Stimulated activated memory B cell treated with anti-CD40 and anti-IgM and Interleukin-4, amounts not matched to agents 10 μg/mL and 1 μg/mL and 100 μg/mL, for 72 hours (primary cell): Measurements from ENCODE around the gene RABEP1.

Source experiments
- ATAC-seq: fragments of 150-1000 bp; cut with Tn5 transposase; 2 replicates; pipeline ENCODE4 v1.10.0; 2021
- H3K27ac Mint-ChIP-seq: one replicate; pipeline ENCODE4 v1.8.0; 2022; ENCODE audit warnings: mild to moderate bottlenecking, mixed read lengths
- H3K27me3 Mint-ChIP-seq: one replicate; pipeline ENCODE4 v1.8.0; 2022; ENCODE audit warnings: mixed read lengths
- H3K36me3 Mint-ChIP-seq: one replicate; pipeline ENCODE4 v1.8.0; 2022; ENCODE audit warnings: mixed read lengths
- H3K4me1 Mint-ChIP-seq: one replicate; pipeline ENCODE4 v1.8.0; 2022; ENCODE audit warnings: mixed read lengths
- H3K4me3 Mint-ChIP-seq: one replicate; pipeline ENCODE4 v1.8.0; 2022; ENCODE audit warnings: mild to moderate bottlenecking, moderate library complexity, mixed read lengths
- H3K9me3 Mint-ChIP-seq: one replicate; pipeline ENCODE4 v1.8.0; 2022; ENCODE audit warnings: mixed read lengths

RABEP1 gene

DNA sequence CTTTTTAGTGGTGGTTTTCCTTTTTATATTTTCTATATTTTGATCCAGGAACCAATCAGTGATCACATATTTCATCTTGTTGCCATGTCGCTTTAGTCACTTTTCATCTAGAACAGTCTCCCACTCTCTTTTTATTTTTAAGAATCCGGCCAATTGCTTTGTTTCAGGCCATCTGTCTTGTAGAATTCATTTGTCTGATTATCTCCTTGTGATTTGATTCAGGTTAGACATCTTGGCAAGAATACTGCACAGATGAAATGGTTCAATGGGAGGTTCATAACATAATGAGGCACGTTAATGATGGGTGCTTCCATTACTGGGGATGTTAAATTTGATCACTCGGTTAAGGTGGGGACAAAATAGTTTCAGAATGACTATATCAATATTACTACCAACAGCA lies 88.3 kb downstream of the RABEP1 start:
- H3K9me3 Mint-ChIP-seq: no peaks in the 10 kb centered on the region
- no peaks in the 10 kb centered on the region for H3K27me3 Mint-ChIP-seq
- H3K4me3 Mint-ChIP-seq: no peak overlapping the region
- H3K36me3 Mint-ChIP-seq: peaks cover 63% of the 10 kb centered on the region
- ATAC-seq: no peak
- H3K27ac Mint-ChIP-seq: peak overlapping the region; percentile 44
- H3K4me1 Mint-ChIP-seq: peaks cover 6% of the 10 kb centered on the region

DNA sequence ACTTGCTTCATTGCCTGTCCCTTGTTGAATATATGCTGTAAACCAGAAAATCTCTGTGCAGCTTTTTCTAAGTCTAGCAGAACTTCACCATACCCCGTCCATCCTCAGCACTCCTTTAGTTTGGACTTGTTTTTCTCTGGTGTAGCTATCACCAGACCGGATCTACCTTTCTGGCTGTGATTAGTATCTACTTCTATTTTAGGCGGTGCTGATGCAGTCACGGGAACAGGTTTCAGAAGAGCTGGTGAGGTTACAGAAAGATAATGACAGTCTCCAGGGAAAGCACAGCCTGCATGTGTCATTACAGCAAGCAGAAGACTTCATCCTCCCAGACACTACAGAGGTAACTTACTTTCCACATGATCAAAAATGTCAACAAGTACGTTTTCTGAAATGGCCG lies 91.0 kb downstream of the RABEP1 start:
- H3K27ac Mint-ChIP-seq: peak overlapping the region; percentile 25
- peak; percentile 86 for ATAC-seq
- no peaks in the 10 kb centered on the region for H3K27me3 Mint-ChIP-seq
- peaks cover 54% of the 10 kb centered on the region for H3K36me3 Mint-ChIP-seq
- H3K4me1 Mint-ChIP-seq: peaks cover 6% of the 10 kb centered on the region
- no peaks in the 10 kb centered on the region for H3K9me3 Mint-ChIP-seq
- H3K4me3 Mint-ChIP-seq: no peak overlapping the region

DNA sequence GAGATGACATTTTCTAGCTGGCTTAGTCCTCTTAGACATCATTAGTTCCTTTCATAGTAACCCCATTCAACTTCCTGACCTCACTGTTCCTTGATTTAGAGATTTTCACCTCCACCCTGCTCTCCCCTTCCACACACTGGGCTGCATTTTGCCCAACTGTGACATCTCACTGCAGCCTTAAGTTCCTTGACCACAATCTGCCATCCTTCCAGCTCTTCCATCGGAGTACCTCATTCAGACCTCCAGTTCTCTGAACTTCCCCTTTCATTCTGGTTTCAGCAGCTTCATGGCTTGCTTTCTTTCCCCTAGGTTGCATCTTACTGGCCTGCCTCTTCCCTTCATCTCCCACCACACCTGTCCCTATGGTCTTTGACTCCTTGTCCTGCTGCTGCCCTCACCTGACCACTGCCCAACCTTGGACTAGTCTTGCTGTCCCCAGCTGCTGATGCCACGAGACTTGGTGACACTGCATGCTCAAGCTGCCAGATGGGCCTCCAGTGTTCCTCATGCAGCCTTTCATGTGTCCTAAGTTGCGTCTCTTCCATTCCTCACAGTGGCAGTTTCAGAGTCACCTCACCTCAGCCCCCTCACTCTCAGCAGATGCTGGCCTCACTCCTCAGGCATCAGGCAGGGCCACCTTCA lies 96.6 kb downstream of the RABEP1 start:
- no peak for ATAC-seq
- H3K36me3 Mint-ChIP-seq: peaks cover 63% of the 10 kb centered on the region
- H3K4me1 Mint-ChIP-seq: peaks cover 10% of the 10 kb centered on the region
- no peaks in the 10 kb centered on the region for H3K27me3 Mint-ChIP-seq
- peak overlapping the region; percentile 31 for H3K27ac Mint-ChIP-seq
- H3K9me3 Mint-ChIP-seq: no peaks in the 10 kb centered on the region
- no peak overlapping the region for H3K4me3 Mint-ChIP-seq

DNA sequence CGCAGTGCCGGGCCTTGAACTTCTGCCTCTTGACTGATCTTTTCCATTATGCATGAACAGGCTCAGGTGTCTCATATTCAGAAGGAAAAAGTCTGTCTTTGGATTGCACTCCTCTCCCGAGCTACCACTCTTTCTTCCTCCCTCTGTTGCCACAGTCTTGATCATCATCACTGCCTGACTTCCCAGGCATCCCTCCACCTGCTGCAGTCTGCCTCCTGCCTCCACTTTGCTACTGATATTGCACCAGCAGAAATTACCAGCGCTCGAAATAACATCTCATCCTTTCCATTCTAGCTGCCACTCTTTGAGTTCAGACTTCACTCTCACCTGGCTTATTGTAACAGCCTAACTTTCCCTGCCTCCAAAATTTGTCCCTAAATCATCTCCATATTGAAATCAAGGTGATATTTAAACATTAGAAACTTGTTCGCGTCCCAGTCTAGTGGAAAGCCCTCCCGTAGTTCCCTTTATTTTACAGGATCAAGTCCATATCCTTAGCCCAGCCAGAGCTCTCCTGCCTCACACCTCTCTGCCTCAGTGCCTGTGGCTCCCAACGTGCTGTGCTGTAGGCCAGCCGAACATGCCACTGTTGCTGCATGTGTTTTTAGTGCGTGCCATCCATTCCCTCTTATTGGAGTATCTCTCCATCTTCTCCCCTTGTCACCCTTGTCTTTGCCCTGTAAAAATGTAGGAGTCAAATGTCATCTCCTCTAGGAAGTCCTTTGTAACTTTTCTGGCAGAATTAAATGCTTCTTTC lies 97.4 kb downstream of the RABEP1 start:
- Mint-ChIP-seq H3K9me3 (no peaks in the 10 kb centered on the region), H3K27ac (peak overlapping the region; percentile 31), H3K4me3 (no peak overlapping the region), H3K4me1 (peaks cover 8% of the 10 kb centered on the region), H3K27me3 (no peaks in the 10 kb centered on the region), H3K36me3 (peaks cover 60% of the 10 kb centered on the region)
- ATAC-seq: no peak

DNA sequence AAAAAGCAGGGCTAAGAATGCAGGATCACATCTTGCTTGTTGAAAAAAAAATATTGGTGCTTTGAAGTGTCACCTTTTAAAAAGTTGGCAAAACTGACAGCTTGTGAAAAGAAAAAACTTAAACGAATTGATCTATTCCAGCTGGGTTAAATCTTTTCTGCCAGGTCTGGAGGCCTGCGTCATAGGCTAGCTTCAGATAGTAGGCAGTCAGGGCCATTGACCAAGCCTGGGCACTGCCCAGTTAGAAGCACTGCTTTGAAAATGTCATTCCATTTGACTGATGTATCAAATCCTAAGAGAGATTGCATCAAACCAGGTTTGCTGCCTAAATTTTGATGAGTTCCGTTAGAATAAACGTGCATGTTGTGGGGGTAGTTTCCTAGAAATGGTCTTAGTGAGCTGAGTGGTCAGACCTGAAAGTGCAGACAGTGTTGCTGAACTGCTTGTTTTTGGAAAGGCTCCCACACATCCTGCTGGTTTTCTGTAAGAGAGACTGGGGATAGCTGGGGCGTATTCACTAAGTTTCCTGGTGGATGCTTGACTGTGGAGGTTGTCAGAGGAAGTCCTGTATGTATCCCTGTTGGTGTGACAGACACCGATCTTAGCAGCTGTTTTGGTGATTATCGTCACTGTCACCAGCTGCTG lies 98.5 kb downstream of the RABEP1 start:
- no peaks in the 10 kb centered on the region for H3K9me3 Mint-ChIP-seq
- no peaks in the 10 kb centered on the region for H3K27me3 Mint-ChIP-seq
- peak overlapping the region; percentile 31 for H3K27ac Mint-ChIP-seq
- peaks cover 8% of the 10 kb centered on the region for H3K4me1 Mint-ChIP-seq
- no peak for ATAC-seq
- peaks cover 54% of the 10 kb centered on the region for H3K36me3 Mint-ChIP-seq
- no peak overlapping the region for H3K4me3 Mint-ChIP-seq

DNA sequence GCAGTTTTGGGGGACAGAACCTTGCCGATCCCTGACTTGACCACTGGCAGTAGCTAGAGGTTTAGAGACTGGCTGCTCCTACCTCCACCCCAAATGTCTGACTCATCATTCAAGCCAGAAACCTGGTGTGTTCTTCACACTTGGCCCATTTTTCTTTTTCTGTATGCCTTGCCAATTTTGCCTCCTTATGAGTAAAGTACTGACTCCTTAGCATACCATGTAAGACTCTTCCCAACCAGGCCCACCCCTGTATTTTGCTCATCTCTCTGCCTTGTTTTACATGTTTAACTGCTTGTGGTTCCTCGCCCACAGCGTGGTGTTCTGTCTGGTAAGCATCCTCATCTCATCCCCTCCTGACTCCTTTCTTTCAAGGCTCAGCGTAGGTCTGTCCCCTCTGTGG lies 99.5 kb downstream of the RABEP1 start:
- Mint-ChIP-seq H3K36me3 (peaks cover 57% of the 10 kb centered on the region), H3K4me3 (no peak overlapping the region), H3K27me3 (no peaks in the 10 kb centered on the region), H3K27ac (no peak overlapping the region), H3K4me1 (peaks cover 8% of the 10 kb centered on the region), H3K9me3 (no peaks in the 10 kb centered on the region)
- peak; percentile 12 for ATAC-seq

DNA sequence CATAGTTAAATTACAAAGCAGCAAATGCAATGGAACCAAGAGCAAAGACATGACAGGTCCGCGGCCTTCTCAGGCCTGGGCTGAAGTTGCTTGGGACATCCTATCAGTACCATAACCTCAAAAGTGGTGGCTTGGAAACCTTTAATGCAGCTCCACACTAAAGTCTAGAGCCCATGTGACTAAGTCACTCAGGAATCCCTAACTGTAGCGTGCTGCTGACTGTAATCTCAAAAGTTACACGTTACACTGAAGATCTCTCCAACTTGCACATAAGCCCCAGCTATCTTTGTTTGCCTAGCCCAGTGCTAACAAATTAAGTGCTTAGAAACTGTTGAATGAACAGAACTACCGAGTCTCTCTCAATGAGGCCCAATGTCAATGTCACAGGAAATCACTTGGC lies 109.6 kb downstream of the RABEP1 start:
- ATAC-seq: no peak
- Mint-ChIP-seq H3K9me3 (no peaks in the 10 kb centered on the region), H3K27ac (no peak overlapping the region), H3K36me3 (peaks cover 68% of the 10 kb centered on the region), H3K27me3 (no peaks in the 10 kb centered on the region), H3K4me1 (no peaks in the 10 kb centered on the region), H3K4me3 (no peak overlapping the region)

DNA sequence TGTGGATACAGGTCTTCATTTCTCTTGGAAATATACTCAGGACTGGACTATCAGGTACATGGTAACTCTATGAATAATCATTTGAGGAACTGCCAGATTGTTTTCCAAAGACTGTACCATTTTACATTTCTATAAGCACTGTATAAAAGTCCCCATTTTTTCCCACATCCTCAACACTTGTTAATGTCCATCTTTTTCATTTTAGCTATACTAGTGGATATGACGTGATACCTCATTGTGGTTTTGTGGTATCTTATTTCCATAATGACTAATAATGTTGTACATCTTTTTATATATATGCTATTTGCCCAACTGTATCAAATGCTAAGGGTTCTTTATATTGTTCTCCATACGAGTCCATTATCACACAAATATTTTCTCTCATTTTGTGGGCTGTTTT lies 114.5 kb downstream of the RABEP1 start:
- H3K36me3 Mint-ChIP-seq: peaks cover 58% of the 10 kb centered on the region
- H3K4me3 Mint-ChIP-seq: no peak overlapping the region
- peak overlapping the region; percentile 35 for H3K27ac Mint-ChIP-seq
- H3K9me3 Mint-ChIP-seq: no peaks in the 10 kb centered on the region
- H3K4me1 Mint-ChIP-seq: no peaks in the 10 kb centered on the region
- no peaks in the 10 kb centered on the region for H3K27me3 Mint-ChIP-seq
- no peak for ATAC-seq

DNA sequence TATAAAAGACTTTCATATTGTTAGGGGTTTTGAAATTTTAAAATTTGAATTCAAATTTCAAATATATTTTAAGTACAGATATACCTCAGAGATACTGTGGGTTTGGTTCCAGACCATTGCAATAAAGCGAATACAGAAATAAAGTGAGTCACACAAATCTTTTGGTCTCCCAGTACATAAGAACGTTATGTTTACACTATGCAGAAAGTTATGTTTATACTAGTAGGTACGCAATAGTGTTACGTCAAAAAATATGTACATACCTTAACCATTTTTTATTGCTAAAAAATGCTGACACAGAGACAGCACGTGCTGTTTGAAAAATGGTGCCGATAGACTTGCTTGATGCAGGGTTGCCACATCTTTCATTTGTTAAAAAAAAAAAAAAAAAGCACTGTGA lies 117.7 kb downstream of the RABEP1 start:
- no peaks in the 10 kb centered on the region for H3K4me1 Mint-ChIP-seq
- H3K4me3 Mint-ChIP-seq: no peak overlapping the region
- no peaks in the 10 kb centered on the region for H3K9me3 Mint-ChIP-seq
- H3K27me3 Mint-ChIP-seq: no peaks in the 10 kb centered on the region
- ATAC-seq: no peak
- H3K36me3 Mint-ChIP-seq: peaks cover 42% of the 10 kb centered on the region
- H3K27ac Mint-ChIP-seq: no peak overlapping the region

DNA sequence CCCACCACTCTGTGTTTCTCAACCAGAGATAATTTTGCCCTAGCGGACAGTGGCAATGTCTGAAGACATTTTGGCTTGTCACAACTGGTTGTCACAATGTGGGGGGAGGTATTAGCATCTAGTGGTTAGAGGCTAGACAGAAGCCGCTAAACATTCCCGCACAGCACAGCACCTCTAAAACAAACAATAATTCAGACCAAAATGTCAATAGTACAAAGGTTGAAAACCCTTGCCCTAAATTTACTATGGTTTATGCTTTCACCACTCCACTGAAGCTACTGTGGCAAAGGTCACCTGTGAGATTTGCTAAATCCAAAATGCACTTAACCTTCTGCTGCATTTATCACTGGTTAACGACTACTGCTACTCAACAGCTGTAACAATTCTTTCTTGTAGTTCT lies 123.3 kb downstream of the RABEP1 start:
- no peaks in the 10 kb centered on the region for H3K27me3 Mint-ChIP-seq
- H3K9me3 Mint-ChIP-seq: no peaks in the 10 kb centered on the region
- H3K4me1 Mint-ChIP-seq: peaks cover 11% of the 10 kb centered on the region
- no peak overlapping the region for H3K4me3 Mint-ChIP-seq
- no peak for ATAC-seq
- peaks cover 17% of the 10 kb centered on the region for H3K36me3 Mint-ChIP-seq
- no peak overlapping the region for H3K27ac Mint-ChIP-seq

DNA sequence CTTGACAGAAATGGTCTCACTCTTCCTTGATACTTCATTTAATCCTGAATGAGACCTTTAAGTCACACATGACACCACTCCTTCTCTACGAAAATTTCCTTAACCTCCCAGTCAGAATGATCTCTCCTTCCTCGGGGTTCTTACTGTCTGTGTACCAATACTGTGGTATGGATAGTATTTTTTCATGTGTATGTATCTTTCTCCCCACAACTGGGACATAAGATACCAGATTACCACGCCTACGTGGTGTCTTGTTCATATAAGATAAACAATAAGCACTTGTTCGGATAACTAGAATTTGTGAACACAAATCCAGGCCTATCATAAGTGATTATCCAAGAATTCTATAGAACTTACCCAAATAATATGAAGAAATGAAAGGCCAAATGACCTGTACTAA lies 126.1 kb downstream of the RABEP1 start:
- H3K4me1 Mint-ChIP-seq: peaks cover 33% of the 10 kb centered on the region
- no peak overlapping the region for H3K4me3 Mint-ChIP-seq
- H3K9me3 Mint-ChIP-seq: no peaks in the 10 kb centered on the region
- no peak for ATAC-seq
- H3K36me3 Mint-ChIP-seq: peaks cover 40% of the 10 kb centered on the region
- H3K27me3 Mint-ChIP-seq: no peaks in the 10 kb centered on the region
- no peak overlapping the region for H3K27ac Mint-ChIP-seq

DNA sequence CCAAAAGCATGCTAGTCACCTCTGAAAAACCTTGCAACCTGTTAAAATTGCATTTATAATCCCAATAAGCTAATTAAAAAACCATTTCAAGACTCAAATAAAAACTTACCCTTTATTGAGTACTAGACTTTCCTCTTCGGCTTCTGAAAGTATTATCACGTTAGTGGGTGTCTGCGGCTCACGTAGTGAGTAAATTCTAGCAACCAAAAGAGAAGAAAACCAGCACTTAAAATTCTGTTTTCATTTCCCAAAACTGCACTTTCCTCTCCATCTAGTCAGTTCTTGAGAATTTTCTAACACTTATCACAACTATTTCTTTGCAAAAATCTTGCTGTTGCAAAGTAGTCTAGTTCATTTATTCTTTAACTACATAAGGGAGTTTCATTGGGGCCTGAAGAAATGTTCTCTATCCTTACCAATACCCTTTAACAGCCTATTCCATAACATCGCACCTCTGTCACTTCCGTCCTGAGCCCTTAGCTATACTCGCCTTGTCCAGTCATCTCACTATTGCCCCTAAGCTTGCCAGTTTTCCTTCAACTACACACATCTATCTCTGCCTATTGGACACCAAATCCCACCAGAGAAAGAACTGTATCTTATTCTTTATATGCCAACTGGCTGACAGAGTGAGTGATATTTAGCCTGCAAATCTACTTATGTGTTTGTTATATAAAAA lies 128.6 kb downstream of the RABEP1 start:
- peaks cover 40% of the 10 kb centered on the region for H3K36me3 Mint-ChIP-seq
- ATAC-seq: peak; percentile 87

DNA sequence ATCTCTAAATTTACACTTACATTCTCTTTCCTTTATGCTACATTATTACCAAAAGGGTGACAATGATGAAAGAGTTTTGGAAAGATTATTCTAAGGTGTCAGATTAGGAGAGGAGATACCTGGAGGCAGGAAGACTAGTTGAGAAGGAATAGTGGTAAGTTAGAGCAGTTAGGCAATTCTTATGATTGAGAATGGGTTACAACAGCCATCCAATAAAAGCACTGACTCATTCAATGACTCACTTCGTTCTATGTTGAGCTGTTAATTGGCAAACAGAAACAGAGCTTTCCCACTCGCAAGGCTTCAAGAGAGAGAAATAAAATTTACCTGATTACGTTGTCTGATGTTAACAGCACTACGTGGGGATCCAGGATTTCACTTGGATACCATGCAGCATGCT lies 131.6 kb downstream of the RABEP1 start:
- no peaks in the 10 kb centered on the region for H3K9me3 Mint-ChIP-seq
- H3K27ac Mint-ChIP-seq: peak overlapping the region; percentile 55
- H3K27me3 Mint-ChIP-seq: no peaks in the 10 kb centered on the region
- H3K4me3 Mint-ChIP-seq: no peak overlapping the region
- peaks cover 47% of the 10 kb centered on the region for H3K4me1 Mint-ChIP-seq
- no peak for ATAC-seq
- H3K36me3 Mint-ChIP-seq: peaks cover 46% of the 10 kb centered on the region

More for the DNA sequence above, 128.6 kb downstream of the RABEP1 start:
- Mint-ChIP-seq H3K9me3 (no peaks in the 10 kb centered on the region), H3K4me3 (peak overlapping the region; percentile 77), H3K27ac (peak overlapping the region; percentile 87), H3K27me3 (no peaks in the 10 kb centered on the region), H3K4me1 (peaks cover 40% of the 10 kb centered on the region)

DNA sequence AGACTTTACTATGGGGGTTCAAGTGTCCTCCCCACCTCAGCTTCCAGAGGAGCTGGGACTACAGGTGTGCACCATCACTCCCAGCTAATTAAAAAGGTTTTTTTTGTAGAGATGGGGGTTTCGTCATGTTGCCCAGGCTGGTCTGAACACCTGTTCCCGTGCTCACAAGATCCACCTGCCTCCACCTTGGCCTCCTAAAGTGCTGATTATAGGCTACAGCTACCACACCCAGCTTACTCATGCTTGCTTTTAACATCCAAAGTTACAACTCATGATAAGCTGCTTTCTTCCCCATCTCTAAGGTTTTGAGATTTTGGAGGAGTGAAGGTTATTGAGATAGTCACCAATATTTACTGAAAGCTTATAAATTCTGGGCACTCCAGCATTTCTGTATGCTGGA lies 134.8 kb downstream of the RABEP1 start:
- no peak for ATAC-seq
- H3K27ac Mint-ChIP-seq: peak overlapping the region; percentile 98
- no peaks in the 10 kb centered on the region for H3K9me3 Mint-ChIP-seq
- peaks cover 44% of the 10 kb centered on the region for H3K4me1 Mint-ChIP-seq
- peak overlapping the region; percentile 99 for H3K4me3 Mint-ChIP-seq
- H3K27me3 Mint-ChIP-seq: no peaks in the 10 kb centered on the region
- H3K36me3 Mint-ChIP-seq: peaks cover 34% of the 10 kb centered on the region

DNA sequence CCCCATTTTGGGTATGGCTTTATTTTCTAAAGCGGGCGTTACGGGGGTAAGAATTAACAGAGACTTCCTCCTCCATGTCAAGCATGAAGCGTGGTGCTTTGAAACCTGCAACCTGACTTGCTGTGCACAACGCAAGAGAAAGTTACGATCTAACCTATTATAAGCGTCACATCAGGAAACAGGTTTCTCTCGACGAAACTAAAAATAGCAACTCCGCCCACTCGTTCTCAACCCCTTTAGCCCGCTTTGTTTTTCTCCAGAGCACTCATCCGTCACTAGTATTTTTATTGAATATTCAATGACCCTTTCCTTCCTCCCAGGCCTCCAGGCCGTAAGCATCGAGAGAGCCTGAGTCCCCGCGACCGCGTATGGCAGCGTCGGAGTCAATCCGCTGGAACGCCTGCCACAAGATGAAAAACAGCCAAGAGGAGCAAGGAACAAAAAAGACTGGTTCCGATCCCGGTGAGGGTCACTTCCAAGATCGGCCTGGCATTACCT lies 136.8 kb downstream of the RABEP1 start:
- peak overlapping the region; percentile 98 for H3K27ac Mint-ChIP-seq
- peaks cover 27% of the 10 kb centered on the region for H3K36me3 Mint-ChIP-seq
- ATAC-seq: peak; percentile 80
- H3K27me3 Mint-ChIP-seq: no peaks in the 10 kb centered on the region
- H3K9me3 Mint-ChIP-seq: no peaks in the 10 kb centered on the region
- H3K4me1 Mint-ChIP-seq: peaks cover 35% of the 10 kb centered on the region
- H3K4me3 Mint-ChIP-seq: peak overlapping the region; percentile 99
